GM06990 (cell line): Measurements from ENCODE around the gene KLHL33.

Source experiments
- DNase-seq: peaks from one replicate; pipeline ENCODE4 v3.0.0-alpha.2; 2011; ENCODE audit not compliant: insufficient read length; ENCODE audit errors: extremely low read depth
- H3K27me3 ChIP-seq: replicated peaks from 2 replicates; pipeline ENCODE4 v1.6.0; 2011; ENCODE audit warnings: low read length; ENCODE audit not compliant: control insufficient read depth, insufficient read depth
- H3K36me3 ChIP-seq: 2 replicates; pipeline ENCODE4 v1.5.1; 2011; ENCODE audit warnings: low read length; ENCODE audit not compliant: control insufficient read depth, insufficient read depth
- H3K4me3 ChIP-seq: replicated peaks from 2 replicates; pipeline ENCODE4 v1.5.1; 2011; ENCODE audit warnings: low read depth, mild to moderate bottlenecking, control low read depth, low read length
- TF ChIP-seq, protein P1 (sequence below): IDR thresholded peaks from 2 replicates; pipeline ENCODE4 v1.5.1; 2011; ENCODE audit warnings: low read length, control low read depth, mild to moderate bottlenecking, inconsistent platforms; ENCODE audit not compliant: insufficient read depth, poor library complexity, severe bottlenecking

Gene KLHL33, protein sequence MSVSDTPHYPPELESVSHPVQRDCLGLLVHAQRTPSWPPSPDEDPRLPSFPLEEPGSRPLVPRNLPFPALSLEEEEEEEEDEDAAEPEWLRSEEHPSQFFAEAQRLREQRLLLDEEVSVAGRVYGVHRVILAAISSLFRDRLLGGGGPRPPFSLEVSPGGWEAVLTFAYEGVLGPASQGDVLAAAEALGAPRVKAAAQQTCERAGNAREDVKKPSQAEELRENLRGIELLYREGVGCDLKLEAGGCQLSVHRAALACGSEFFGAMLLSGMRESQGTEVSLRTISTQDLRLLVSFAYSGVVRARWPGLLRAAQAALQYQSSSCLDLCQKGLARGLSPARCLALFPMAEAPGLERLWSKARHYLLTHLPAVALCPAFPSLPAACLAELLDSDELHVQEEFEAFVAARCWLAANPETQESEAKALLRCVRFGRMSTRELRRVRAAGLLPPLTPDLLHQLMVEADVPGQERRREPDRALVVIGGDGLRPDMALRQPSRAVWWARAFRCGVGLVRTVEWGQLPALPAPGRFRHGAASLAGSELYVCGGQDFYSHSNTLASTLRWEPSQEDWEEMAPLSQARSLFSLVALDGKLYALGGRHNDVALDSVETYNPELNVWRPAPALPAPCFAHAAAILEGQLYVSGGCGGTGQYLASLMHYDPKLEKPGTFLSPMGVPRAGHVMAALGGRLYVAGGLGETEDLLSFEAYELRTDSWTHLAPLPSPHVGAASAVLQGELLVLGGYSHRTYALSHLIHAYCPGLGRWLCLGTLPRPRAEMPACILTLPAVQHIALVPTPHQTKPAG

DNA sequence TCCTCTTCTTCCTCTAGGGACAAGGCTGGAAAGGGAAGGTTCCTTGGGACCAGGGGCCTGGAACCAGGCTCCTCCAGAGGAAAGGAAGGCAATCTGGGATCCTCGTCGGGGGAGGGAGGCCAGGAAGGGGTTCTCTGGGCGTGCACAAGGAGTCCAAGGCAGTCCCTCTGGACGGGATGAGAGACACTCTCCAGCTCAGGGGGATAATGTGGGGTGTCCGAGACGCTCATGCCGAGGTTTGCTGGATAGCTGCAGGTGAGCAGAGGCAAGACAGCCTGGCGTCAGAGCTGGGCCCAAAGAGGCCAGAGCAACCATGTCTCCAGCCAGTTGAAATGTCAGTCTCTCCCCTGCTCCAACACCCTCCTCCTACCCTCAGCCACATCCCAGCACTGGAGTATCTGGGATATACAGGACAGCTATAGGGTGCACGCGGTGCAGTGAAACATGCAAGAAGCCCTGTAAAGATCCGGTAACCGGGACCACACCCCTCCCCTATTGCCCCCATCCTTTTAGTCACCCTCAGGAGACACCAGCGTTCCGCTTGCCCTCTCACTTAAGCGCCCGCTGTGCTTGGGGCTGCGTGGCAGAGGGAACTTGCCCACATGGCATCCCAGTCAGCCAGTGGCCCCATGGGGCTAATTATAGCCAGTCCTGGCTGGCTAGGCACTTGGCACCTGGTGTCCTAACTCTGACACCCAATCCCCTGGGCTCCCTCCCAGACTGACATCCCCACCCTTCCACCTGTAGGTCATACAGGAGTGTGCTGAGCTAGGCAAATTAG, at the start of gene KLHL33:
KLHL33 (minus strand) TSS at position 585 of the 781 bp plus-strand sequence; CDS start at position 230, 355 bp downstream.
- no peak for DNase-seq
- H3K4me3 ChIP-seq: no peak within 1 kb of the TSS

DNA sequence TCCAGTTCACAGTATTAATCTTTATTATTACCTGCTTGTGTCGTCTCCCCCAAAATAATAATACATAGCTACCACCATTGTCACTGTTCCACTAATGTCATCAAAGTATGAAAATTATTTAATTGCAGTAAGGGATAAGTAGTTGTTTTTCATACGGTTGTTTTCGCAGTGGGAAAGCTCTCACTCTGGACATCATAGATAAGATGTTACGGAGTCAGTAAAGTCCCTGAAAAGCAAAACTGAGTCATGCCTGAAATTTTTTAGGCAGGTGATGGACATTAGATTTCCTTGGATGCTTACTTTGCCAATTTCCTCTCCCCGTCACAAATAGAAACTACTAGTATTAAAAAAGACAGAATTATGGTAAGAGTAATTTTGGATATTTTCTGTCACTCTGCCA, 46.4 kb upstream of the KLHL33 start:
- DNase-seq: no peak
- TF ChIP-seq, protein P1, sequence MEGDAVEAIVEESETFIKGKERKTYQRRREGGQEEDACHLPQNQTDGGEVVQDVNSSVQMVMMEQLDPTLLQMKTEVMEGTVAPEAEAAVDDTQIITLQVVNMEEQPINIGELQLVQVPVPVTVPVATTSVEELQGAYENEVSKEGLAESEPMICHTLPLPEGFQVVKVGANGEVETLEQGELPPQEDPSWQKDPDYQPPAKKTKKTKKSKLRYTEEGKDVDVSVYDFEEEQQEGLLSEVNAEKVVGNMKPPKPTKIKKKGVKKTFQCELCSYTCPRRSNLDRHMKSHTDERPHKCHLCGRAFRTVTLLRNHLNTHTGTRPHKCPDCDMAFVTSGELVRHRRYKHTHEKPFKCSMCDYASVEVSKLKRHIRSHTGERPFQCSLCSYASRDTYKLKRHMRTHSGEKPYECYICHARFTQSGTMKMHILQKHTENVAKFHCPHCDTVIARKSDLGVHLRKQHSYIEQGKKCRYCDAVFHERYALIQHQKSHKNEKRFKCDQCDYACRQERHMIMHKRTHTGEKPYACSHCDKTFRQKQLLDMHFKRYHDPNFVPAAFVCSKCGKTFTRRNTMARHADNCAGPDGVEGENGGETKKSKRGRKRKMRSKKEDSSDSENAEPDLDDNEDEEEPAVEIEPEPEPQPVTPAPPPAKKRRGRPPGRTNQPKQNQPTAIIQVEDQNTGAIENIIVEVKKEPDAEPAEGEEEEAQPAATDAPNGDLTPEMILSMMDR: no peak
- no peak overlapping the region for H3K4me3 ChIP-seq
- H3K27me3 ChIP-seq: no peaks in the 10 kb centered on the region
- H3K36me3 ChIP-seq: peaks cover 5% of the 10 kb centered on the region

More for the DNA sequence above, at the start of gene KLHL33:
- Histone ChIP-seq H3K36me3 (no peaks in the 10 kb centered on the region), H3K27me3 (no peaks in the 10 kb centered on the region)
- TF ChIP-seq, protein P1: no peak

DNA sequence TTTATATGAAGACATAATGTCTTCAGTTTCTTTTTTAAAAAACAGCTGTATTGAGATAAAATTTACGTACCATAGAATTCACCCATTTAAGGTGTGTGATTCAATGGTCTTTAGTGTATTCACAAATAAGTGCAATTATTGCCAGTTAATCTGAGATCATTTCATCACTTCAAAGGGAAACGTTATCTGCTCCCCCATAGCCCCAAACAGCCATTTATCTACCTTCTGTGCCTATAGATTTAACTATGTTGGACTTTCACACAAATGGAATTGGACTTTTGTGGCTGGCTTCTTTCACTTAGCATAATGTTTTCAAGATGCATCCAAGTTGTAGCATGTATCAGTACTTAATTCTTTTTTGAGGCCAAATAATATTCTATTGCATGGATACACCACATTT, 42.9 kb upstream of the KLHL33 start:
- Histone ChIP-seq H3K36me3 (peaks cover 26% of the 10 kb centered on the region), H3K4me3 (no peak overlapping the region)
- TF ChIP-seq, protein P1: no peak

DNA sequence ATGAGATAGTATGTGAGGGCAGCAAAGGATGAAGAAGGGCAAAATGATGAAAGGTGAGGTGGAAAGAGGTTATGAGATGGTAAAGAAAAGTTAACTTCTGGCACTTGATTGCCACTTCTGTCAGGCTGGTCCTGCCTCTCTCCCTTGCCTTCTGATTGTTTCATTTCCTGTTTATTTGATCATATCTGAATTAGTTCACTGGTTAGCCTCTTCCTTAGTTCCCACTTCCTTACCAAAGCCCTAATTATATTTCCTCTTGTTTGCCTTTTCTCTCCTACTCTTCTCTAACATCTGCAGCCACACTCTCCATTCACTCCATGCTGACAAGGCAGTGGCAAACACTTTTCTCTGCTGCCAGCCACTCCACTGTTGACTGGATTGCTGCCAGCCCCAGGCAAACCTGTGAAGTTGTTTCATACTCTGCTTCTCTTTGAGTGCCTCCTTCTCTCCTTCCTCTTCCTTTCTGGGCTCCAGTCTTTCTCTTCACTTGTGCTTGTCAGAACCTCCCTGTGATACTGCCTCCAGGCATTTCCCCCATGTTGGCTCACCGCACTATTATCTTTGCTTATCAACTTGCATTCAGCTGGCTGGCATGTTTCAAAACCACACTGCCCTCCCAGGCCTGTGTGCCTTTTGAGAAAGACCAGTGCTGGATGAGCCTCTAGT, 41.4 kb upstream of the KLHL33 start:
- H3K27me3 ChIP-seq: no peaks in the 10 kb centered on the region
- TF ChIP-seq, protein P1: no peak
- no peak overlapping the region for H3K4me3 ChIP-seq
- no peak for DNase-seq
- H3K36me3 ChIP-seq: peaks cover 33% of the 10 kb centered on the region

More for the DNA sequence above, 42.9 kb upstream of the KLHL33 start:
- no peak for DNase-seq
- no peaks in the 10 kb centered on the region for H3K27me3 ChIP-seq

DNA sequence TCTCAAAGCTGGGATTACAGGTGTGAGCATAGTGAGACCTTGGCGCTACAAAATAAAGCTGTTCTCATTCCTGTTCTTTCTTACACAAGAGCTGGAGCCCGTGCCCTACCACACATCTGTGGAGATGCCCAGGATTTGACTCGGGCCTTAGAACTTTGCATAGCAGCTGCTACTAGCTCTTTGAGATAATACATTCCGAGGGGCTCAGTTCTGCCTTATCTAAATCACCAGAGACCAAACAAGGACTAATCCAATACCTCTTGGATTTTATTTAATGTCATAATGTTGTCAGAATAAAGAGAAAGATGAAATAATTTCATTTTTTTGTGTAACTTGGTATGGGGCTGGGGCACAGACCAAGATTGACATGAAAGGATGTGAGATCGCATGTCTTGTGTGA, 40.8 kb upstream of the KLHL33 start:
- no peak for DNase-seq
- TF ChIP-seq, protein P1: no peak
- H3K4me3 ChIP-seq: no peak overlapping the region
- peaks cover 35% of the 10 kb centered on the region for H3K36me3 ChIP-seq
- no peaks in the 10 kb centered on the region for H3K27me3 ChIP-seq
